WI38 (cell line): ENCODE measurements around the gene CEACAM8.

ENCODE experiments used
- H3K4me3 ChIP-seq: 2 replicates; pipeline ENCODE4 v1.5.1; 2011; ENCODE audit warnings: low read depth, mild to moderate bottlenecking, control low read depth, low read length
- TF ChIP-seq, protein P1 (sequence below): IDR thresholded peaks from 2 replicates; pipeline ENCODE4 v1.5.1; 2012; ENCODE audit warnings: low read depth, mild to moderate bottlenecking, control low read depth, low read length

The CEACAM8 gene

DNA sequence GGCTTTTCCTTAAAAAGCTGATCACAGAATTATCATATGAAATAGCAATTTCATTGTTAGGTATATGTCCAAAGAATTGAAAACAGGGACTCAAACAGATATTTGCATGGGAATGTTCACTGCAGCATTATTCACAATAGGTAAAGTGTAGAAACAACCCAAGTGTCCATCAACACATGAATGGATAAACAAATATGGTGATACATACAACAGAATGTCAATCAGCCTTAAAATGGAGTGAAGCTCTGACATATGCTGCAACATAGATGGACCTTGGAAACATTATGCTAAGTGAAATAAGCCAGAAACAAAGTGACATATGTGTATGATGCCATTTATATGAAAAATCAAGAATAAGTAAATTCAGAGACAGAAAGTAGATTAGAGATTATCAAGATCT lies 60.3 kb downstream of the CEACAM8 start:
- TF ChIP-seq, protein P1, sequence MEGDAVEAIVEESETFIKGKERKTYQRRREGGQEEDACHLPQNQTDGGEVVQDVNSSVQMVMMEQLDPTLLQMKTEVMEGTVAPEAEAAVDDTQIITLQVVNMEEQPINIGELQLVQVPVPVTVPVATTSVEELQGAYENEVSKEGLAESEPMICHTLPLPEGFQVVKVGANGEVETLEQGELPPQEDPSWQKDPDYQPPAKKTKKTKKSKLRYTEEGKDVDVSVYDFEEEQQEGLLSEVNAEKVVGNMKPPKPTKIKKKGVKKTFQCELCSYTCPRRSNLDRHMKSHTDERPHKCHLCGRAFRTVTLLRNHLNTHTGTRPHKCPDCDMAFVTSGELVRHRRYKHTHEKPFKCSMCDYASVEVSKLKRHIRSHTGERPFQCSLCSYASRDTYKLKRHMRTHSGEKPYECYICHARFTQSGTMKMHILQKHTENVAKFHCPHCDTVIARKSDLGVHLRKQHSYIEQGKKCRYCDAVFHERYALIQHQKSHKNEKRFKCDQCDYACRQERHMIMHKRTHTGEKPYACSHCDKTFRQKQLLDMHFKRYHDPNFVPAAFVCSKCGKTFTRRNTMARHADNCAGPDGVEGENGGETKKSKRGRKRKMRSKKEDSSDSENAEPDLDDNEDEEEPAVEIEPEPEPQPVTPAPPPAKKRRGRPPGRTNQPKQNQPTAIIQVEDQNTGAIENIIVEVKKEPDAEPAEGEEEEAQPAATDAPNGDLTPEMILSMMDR: no peak
- no peak overlapping the region for H3K4me3 ChIP-seq

DNA sequence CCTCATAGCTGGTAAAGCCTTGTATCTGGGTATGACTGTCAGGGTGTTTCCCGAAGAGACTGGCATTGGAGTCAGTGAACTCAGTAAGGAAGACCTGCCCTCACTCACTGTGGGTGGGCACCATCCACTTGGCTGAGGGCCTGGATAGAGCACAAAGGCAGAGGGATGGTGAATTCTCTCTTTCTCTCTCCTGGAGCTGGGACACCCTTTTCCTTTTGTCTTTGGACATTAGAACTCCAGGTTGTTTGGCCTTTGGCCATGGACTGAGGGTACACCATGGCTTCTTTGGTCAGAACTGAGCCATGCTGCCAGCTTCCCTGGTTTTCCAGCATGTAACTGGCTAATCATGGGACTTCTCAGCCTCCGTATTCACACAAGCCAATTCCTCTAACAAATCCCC lies 61.8 kb downstream of the CEACAM8 start:
- no peak overlapping the region for H3K4me3 ChIP-seq
- TF ChIP-seq, protein P1: no peak

DNA sequence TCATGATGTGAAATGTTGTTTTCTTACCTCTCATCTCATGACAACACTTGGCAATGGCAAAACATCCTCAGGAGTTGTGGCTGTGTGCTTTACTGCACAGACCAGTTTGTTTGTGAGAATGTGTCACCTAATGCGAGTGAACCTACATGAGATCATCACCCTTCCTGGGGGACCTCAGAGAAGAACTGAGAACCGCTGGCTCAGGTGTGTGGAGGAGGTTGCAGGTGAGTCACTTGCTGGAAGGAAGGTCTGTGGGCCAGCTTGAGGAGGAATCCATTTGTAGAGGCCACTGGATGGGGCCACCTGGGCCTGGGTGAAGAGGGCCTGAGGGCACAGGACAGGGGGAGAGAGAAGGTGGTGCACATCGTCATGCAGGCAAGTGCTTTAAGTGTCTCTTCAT lies 63.4 kb downstream of the CEACAM8 start:
- TF ChIP-seq, protein P1: no peak
- H3K4me3 ChIP-seq: no peak overlapping the region
